ENCODE data around the gene MEGF11.

DNA sequence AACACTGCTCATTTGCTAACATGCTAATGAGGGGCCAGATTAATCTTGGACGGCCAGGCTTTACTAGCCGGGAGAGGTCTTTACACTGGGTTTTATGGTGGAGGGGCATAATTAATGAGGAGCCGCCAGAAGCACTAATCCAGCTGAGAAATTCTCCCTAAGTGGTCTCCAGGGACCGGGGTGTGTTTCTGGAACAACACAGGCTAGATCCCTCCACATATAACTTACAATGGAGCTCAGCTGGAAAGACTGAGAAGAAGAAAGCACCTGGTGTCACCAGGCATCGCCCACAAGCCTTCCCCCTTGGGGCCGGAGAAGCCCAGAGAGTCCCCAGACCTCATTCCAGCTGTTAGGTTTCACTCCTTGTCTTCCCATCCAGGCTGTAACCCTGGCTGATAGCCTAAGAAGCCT lies 127.5 kb downstream of the MEGF11 start:
- TF ChIP-seq, protein P1, sequence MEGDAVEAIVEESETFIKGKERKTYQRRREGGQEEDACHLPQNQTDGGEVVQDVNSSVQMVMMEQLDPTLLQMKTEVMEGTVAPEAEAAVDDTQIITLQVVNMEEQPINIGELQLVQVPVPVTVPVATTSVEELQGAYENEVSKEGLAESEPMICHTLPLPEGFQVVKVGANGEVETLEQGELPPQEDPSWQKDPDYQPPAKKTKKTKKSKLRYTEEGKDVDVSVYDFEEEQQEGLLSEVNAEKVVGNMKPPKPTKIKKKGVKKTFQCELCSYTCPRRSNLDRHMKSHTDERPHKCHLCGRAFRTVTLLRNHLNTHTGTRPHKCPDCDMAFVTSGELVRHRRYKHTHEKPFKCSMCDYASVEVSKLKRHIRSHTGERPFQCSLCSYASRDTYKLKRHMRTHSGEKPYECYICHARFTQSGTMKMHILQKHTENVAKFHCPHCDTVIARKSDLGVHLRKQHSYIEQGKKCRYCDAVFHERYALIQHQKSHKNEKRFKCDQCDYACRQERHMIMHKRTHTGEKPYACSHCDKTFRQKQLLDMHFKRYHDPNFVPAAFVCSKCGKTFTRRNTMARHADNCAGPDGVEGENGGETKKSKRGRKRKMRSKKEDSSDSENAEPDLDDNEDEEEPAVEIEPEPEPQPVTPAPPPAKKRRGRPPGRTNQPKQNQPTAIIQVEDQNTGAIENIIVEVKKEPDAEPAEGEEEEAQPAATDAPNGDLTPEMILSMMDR (IDR thresholded peaks at IDR 0.05; ENCODE audit: low read length) = no peak
- TF ChIP-seq EZH2 (IDR thresholded peaks at IDR 0.05; ENCODE audit: borderline replicate concordance, low read length) = no peak
